Liver (tissue), 9 donors: ENCODE measurements around the gene TMA7B. TPM values are rescaled to one million over a fixed set of nuclear protein-coding genes. Genes with fewer than 3 reads are reported as not detected.

Experiments used
- DNase-seq: peaks from one replicate; pipeline ENCODE4 v3.0.0-alpha.2; 2017; ENCODE audit warnings: low spot score
- H3K27ac ChIP-seq, 2 donors: one replicate each; pipeline ENCODE4 v1.7.0; 2013; ENCODE audit warnings: inconsistent platforms in 2 of 2, low read length in 2 of 2, control low read depth in 1 of 2, low read depth in 1 of 2, mild to moderate bottlenecking in 1 of 2
- H3K27me3 ChIP-seq, 4 donors: one replicate each; pipeline versions ENCODE4 v1.6.1 to v1.7.0; 2013; ENCODE audit warnings: low read length in 3 of 4, inconsistent platforms in 1 of 4, mild to moderate bottlenecking in 1 of 4, moderate library complexity in 1 of 4; ENCODE audit not compliant: control insufficient read depth in 4 of 4, insufficient read depth in 4 of 4
- H3K36me3 ChIP-seq, 4 donors: one replicate each; pipeline versions ENCODE4 v1.6.1 to v1.7.0; 2013; ENCODE audit warnings: low read length in 3 of 4, mild to moderate bottlenecking in 3 of 4, low read depth in 1 of 4, moderate library complexity in 1 of 4; ENCODE audit not compliant: control insufficient read depth in 4 of 4, insufficient read depth in 3 of 4
- H3K4me1 ChIP-seq, 4 donors: one replicate each; pipeline versions ENCODE4 v1.6.1 to v1.7.0; 2013; ENCODE audit warnings: low read length in 3 of 4, mild to moderate bottlenecking in 3 of 4, moderate library complexity in 1 of 4; ENCODE audit not compliant: control insufficient read depth in 4 of 4, insufficient read depth in 4 of 4
- H3K4me3 ChIP-seq, 3 donors: one replicate each; pipeline versions ENCODE4 v1.6.1 to v1.7.0; 2013; ENCODE audit warnings: low read length in 3 of 3, control low read depth in 1 of 3, low read depth in 1 of 3, mild to moderate bottlenecking in 1 of 3
- H3K9ac ChIP-seq, 2 donors: one replicate each; pipeline ENCODE4 v1.7.0; 2013; ENCODE audit warnings: low read length in 2 of 2, mild to moderate bottlenecking in 2 of 2, moderate library complexity in 2 of 2, control low read depth in 1 of 2, low read depth in 1 of 2
- H3K9me3 ChIP-seq, 4 donors: one replicate each; pipeline versions ENCODE4 v1.6.1 to v1.7.0; 2013; ENCODE audit warnings: low read length in 3 of 4; ENCODE audit not compliant: control insufficient read depth in 4 of 4
- EGR1 ChIP-seq, 2 donors: IDR thresholded peaks; 2 replicates each; pipeline ENCODE4 v1.6.1; 2016 to 2018; ENCODE audit warnings: antibody characterized with exemption in 2 of 2, low read depth in 2 of 2
- FOXA1 ChIP-seq: IDR thresholded peaks from 2 replicates; pipeline ENCODE4 v1.6.1; 2016; ENCODE audit warnings: antibody characterized with exemption
- FOXA2 ChIP-seq: IDR thresholded peaks from 2 replicates; pipeline ENCODE4 v1.6.1; 2016; ENCODE audit warnings: antibody characterized with exemption
- GABPA ChIP-seq, 2 donors: IDR thresholded peaks in 1 of 2; conservative IDR thresholded peaks in 1 of 2; 2 replicates each; pipeline ENCODE4 v1.6.1; 2016; ENCODE audit warnings: antibody characterized with exemption in 2 of 2, mild to moderate bottlenecking in 1 of 2, moderate library complexity in 1 of 2
- HNF4A ChIP-seq, 2 donors: conservative IDR thresholded peaks; 2 replicates each; pipeline ENCODE4 v1.6.1; 2016; ENCODE audit warnings: antibody characterized with exemption in 2 of 2, mild to moderate bottlenecking in 2 of 2
- HNF4G ChIP-seq: IDR thresholded peaks from 2 replicates; pipeline ENCODE4 v1.6.1; 2016; ENCODE audit warnings: antibody characterized with exemption
- JUND ChIP-seq, 2 donors: IDR thresholded peaks; 2 replicates each; pipeline ENCODE4 v1.6.1; 2016; ENCODE audit warnings: antibody characterized with exemption in 2 of 2
- NR2F2 ChIP-seq: IDR thresholded peaks from 2 replicates; pipeline ENCODE4 v1.6.1; 2016; ENCODE audit warnings: antibody characterized with exemption
- RAD21 ChIP-seq, 2 donors: IDR thresholded peaks; 2 replicates each; pipeline ENCODE4 v1.6.1; 2016; ENCODE audit warnings: antibody characterized with exemption in 2 of 2, mild to moderate bottlenecking in 2 of 2
- RXRA ChIP-seq, 2 donors: IDR thresholded peaks; 2 replicates each; pipeline ENCODE4 v1.6.1; 2017 to 2018; ENCODE audit warnings: antibody characterized with exemption in 2 of 2, mild to moderate bottlenecking in 1 of 2
- SP1 ChIP-seq: IDR thresholded peaks from 2 replicates; pipeline ENCODE4 v1.6.1; 2018; ENCODE audit warnings: antibody characterized with exemption, mild to moderate bottlenecking
- TAF1 ChIP-seq: conservative IDR thresholded peaks from 2 replicates; pipeline ENCODE4 v1.6.1; 2016; ENCODE audit warnings: antibody characterized with exemption, mild to moderate bottlenecking
- YY1 ChIP-seq: IDR thresholded peaks from 2 replicates; pipeline ENCODE4 v1.6.1; 2016; ENCODE audit warnings: antibody characterized with exemption, mild to moderate bottlenecking
- WGBS: extraction: QIAGEN DNeasy Blood & Tissue Kit; methylation state at CpG from one replicate; pipeline ENCODE4 v1.1.7; 2013; 5-methylcytosine and 5-hydroxymethylcytosine counted together
- polyA plus RNA-seq, 2 donors: library from polyadenylated mRNA; stranded (reverse) in 1 of 2; unstranded in 1 of 2; fragments of 200-250 nt in 1 of 2; fragments of >200 nt in 1 of 2; fragmentation: Nextera tagmentation in 1 of 2; extraction: Ambion mirVana in 1 of 2; gene quantifications; one replicate each; pipeline versions ENCODE4 v1.2.1 to v1.2.3, GENCODE V29; 2013 to 2015
- total RNA-seq, 2 donors: library from RNA; depleted of rRNA; stranded (reverse); fragments of >200 nt; gene quantifications; one replicate each; pipeline ENCODE4 v1.2.3, GENCODE V29; 2014
- TF ChIP-seq, protein P1 (sequence below): IDR thresholded peaks from 2 replicates; pipeline ENCODE4 v1.6.1; 2016; ENCODE audit warnings: antibody characterized with exemption
- TF ChIP-seq, protein P2 (sequence below): IDR thresholded peaks from 2 replicates; pipeline ENCODE4 v1.6.1; 2016; ENCODE audit warnings: antibody characterized with exemption
- TF ChIP-seq, protein P3 (sequence below): IDR thresholded peaks from 2 replicates; pipeline ENCODE4 v1.6.1; 2016; ENCODE audit warnings: antibody characterized with exemption
- TF ChIP-seq, protein P4 (sequence below): fragments of 150-350 bp; IDR thresholded peaks from 2 replicates; pipeline ENCODE4 v1.5.1; 2017; ENCODE audit warnings: improper control_type of control experiment, low read depth, low read length; ENCODE audit not compliant: missing input control
- TF ChIP-seq, protein P5 (sequence below): IDR thresholded peaks from 2 replicates; pipeline ENCODE4 v1.6.1; 2016; ENCODE audit warnings: antibody characterized with exemption, mild to moderate bottlenecking
- donor health status: healthy.
- donor health status: healthy.
- donor health status: healthy.
- donor health status: healthy.
- donor health status: healthy.

TMA7B gene
- total and polyA plus RNA-seq, 4 donors: 0.25 to 2.1 TPM; not detected in 2

DNA sequence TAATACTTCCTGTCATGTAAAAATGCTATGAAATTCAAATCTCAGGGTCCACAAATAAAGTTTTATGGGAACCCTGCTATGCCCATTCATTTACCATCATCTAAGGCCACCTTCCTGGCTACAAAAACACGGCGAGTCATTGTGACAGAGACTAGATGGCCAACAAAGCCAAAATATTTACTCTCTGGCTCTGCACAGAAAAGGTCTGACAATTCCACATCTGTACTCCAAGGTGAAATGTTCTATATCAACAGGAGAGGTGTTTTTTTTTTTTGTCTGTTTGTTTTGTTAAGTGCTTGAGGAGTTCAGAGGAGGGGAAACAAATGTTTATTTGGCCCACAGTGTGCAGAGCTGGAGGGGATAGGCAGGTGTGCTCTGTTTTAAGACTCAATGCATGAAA lies 18.6 kb upstream of the TMA7B start:
- WGBS: 88% methylated on average over 2 of the region's 2 CpGs
- Histone ChIP-seq H3K4me3 (no peak overlapping the region), H3K4me1 (peaks cover 0 to under 1% (median 0%) of the 10 kb centered on the region in 4 donors), H3K9me3 (no peaks in the 10 kb centered on the region), H3K36me3 (no peaks in the 10 kb centered on the region), H3K27ac (no peak overlapping the region), H3K9ac (no peak overlapping the region), H3K27me3 (peaks cover 0 to 2% (median 0%) of the 10 kb centered on the region in 4 donors)
- no peak for DNase-seq
- TF ChIP-seq HNF4A (conservative IDR thresholded peaks at IDR 0.05) (no peak), EGR1 (IDR thresholded peaks at IDR 0.05; ENCODE audit: low read depth in 2 of 2) (no peak), RXRA (IDR thresholded peaks at IDR 0.05) (no peak), HNF4G (no peak), NR2F2 (no peak), JUND (IDR thresholded peaks at IDR 0.05) (no peak), TAF1 (no peak), FOXA1 (no peak), GABPA (IDR thresholded peaks at IDR 0.05 in 1 of 2, conservative IDR thresholded peaks at IDR 0.05 in 1 of 2) (no peak), FOXA2 (no peak), SP1 (no peak), RAD21 (IDR thresholded peaks at IDR 0.05) (no peak)
- TF ChIP-seq, protein P1, sequence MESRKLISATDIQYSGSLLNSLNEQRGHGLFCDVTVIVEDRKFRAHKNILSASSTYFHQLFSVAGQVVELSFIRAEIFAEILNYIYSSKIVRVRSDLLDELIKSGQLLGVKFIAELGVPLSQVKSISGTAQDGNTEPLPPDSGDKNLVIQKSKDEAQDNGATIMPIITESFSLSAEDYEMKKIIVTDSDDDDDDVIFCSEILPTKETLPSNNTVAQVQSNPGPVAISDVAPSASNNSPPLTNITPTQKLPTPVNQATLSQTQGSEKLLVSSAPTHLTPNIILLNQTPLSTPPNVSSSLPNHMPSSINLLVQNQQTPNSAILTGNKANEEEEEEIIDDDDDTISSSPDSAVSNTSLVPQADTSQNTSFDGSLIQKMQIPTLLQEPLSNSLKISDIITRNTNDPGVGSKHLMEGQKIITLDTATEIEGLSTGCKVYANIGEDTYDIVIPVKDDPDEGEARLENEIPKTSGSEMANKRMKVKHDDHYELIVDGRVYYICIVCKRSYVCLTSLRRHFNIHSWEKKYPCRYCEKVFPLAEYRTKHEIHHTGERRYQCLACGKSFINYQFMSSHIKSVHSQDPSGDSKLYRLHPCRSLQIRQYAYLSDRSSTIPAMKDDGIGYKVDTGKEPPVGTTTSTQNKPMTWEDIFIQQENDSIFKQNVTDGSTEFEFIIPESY: no peak
- TF ChIP-seq, protein P2, sequence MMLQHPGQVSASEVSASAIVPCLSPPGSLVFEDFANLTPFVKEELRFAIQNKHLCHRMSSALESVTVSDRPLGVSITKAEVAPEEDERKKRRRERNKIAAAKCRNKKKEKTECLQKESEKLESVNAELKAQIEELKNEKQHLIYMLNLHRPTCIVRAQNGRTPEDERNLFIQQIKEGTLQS: no peak
- TF ChIP-seq, protein P3, sequence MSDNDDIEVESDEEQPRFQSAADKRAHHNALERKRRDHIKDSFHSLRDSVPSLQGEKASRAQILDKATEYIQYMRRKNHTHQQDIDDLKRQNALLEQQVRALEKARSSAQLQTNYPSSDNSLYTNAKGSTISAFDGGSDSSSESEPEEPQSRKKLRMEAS: no peak
- TF ChIP-seq, protein P4, sequence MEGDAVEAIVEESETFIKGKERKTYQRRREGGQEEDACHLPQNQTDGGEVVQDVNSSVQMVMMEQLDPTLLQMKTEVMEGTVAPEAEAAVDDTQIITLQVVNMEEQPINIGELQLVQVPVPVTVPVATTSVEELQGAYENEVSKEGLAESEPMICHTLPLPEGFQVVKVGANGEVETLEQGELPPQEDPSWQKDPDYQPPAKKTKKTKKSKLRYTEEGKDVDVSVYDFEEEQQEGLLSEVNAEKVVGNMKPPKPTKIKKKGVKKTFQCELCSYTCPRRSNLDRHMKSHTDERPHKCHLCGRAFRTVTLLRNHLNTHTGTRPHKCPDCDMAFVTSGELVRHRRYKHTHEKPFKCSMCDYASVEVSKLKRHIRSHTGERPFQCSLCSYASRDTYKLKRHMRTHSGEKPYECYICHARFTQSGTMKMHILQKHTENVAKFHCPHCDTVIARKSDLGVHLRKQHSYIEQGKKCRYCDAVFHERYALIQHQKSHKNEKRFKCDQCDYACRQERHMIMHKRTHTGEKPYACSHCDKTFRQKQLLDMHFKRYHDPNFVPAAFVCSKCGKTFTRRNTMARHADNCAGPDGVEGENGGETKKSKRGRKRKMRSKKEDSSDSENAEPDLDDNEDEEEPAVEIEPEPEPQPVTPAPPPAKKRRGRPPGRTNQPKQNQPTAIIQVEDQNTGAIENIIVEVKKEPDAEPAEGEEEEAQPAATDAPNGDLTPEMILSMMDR: no peak

DNA sequence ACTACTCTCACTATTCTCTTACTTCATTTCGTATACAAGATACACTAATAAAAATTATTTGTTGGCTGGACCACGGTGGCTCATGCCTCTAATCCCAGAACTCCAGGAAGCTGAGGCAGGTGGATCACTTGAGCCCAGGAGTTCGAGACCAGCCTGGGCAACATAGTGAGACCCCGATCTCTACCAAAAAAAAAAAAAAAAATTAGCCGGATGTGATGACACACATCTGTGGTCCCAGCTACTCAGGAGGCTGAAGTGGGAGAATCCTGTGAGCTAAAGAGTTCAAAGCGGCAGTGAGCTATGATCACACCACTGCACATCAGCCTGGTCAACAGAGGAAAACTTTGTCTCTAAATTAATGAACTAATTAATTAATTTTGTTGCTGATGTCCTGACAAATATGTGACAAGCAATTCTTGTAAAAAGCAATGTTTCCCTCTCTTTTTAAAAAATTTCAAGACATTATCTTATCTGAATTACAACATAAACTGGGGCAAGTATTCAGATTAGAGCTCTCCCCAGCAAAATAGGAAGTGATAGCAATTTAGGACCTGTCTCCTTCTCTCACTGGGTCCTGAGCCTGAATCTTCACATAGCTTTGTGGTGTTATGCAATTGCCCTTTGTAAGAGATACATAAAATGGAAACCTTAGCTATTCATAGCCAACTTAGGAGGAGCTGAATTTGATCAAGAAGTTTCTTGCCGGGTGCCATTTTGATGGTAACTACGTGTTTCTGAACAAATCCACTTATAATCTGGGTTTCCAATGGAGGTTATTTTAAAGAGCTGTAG lies 17.6 kb upstream of the TMA7B start:
- Histone ChIP-seq H3K9ac (no peak overlapping the region), H3K4me3 (no peak overlapping the region), H3K27ac (no peak overlapping the region), H3K27me3 (no peaks in the 10 kb centered on the region), H3K4me1 (peaks cover 0 to 4% (median 0%) of the 10 kb centered on the region in 4 donors), H3K9me3 (no peaks in the 10 kb centered on the region), H3K36me3 (no peaks in the 10 kb centered on the region)
- WGBS: 85% methylated on average over 8 of the region's 8 CpGs
- DNase-seq: no peak
- TF ChIP-seq SP1: no peak
- no peak for TF ChIP-seq RAD21 (IDR thresholded peaks at IDR 0.05)
- TF ChIP-seq RXRA (IDR thresholded peaks at IDR 0.05): no peak
- TF ChIP-seq EGR1 (IDR thresholded peaks at IDR 0.05; ENCODE audit: low read depth in 2 of 2): no peak
- TF ChIP-seq TAF1: no peak
- TF ChIP-seq, protein P2: no peak
- TF ChIP-seq, protein P5, sequence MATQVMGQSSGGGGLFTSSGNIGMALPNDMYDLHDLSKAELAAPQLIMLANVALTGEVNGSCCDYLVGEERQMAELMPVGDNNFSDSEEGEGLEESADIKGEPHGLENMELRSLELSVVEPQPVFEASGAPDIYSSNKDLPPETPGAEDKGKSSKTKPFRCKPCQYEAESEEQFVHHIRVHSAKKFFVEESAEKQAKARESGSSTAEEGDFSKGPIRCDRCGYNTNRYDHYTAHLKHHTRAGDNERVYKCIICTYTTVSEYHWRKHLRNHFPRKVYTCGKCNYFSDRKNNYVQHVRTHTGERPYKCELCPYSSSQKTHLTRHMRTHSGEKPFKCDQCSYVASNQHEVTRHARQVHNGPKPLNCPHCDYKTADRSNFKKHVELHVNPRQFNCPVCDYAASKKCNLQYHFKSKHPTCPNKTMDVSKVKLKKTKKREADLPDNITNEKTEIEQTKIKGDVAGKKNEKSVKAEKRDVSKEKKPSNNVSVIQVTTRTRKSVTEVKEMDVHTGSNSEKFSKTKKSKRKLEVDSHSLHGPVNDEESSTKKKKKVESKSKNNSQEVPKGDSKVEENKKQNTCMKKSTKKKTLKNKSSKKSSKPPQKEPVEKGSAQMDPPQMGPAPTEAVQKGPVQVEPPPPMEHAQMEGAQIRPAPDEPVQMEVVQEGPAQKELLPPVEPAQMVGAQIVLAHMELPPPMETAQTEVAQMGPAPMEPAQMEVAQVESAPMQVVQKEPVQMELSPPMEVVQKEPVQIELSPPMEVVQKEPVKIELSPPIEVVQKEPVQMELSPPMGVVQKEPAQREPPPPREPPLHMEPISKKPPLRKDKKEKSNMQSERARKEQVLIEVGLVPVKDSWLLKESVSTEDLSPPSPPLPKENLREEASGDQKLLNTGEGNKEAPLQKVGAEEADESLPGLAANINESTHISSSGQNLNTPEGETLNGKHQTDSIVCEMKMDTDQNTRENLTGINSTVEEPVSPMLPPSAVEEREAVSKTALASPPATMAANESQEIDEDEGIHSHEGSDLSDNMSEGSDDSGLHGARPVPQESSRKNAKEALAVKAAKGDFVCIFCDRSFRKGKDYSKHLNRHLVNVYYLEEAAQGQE: no peak
- no peak for TF ChIP-seq HNF4A (conservative IDR thresholded peaks at IDR 0.05)
- TF ChIP-seq YY1: no peak
- TF ChIP-seq JUND (IDR thresholded peaks at IDR 0.05): no peak
- TF ChIP-seq FOXA2: no peak
- no peak for TF ChIP-seq HNF4G
- TF ChIP-seq NR2F2: no peak
- TF ChIP-seq, protein P3: no peak
- no peak for TF ChIP-seq FOXA1
- TF ChIP-seq, protein P4: no peak
